Germinal center (tissue), 1 donor: ENCODE results near the gene NLRP10.

Experiments
- DNase-seq: peaks from one replicate; pipeline ENCODE4 v3.0.0; 2012; ENCODE audit warnings: mixed read lengths, low spot score

The NLRP10 gene

DNA sequence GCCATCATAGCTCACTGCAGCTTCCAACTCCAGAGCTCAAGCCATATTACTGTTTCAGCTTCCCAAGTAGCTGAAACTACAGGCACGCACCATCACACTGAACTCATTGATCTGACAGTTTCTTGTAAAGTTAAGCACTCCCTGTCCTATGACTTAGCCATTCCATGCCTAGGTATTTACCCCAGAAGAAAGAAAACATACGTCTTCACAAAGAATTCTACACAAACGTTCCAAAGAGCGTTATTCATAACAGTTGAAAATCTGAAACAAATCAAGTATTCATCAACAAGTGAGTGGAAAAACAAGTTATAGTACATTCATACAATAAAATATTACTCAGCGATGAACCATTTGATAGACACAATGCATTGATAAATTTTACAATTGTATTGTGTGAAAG lies 7.8 kb upstream of the NLRP10 start:
- DNase-seq: no peak

DNA sequence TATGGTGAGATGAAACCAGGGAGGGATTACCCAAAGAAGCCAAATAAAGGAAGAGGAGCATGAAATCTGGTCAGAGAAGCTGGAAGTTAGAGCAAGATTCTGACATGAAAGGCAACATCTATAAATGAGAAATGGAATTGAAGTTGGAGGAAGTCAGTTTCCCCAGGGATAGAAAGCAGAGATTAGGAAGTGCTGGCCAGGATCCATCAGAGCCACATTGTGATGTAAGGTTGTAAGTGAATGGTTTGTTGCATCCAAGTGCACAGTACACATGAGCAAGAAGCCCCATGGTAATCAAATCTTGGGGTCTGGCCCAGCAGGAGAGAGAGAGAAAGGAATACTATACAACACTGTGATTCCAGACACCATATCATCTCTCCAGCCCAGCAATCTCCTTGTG lies 6.6 kb upstream of the NLRP10 start:
- DNase-seq: no peak

DNA sequence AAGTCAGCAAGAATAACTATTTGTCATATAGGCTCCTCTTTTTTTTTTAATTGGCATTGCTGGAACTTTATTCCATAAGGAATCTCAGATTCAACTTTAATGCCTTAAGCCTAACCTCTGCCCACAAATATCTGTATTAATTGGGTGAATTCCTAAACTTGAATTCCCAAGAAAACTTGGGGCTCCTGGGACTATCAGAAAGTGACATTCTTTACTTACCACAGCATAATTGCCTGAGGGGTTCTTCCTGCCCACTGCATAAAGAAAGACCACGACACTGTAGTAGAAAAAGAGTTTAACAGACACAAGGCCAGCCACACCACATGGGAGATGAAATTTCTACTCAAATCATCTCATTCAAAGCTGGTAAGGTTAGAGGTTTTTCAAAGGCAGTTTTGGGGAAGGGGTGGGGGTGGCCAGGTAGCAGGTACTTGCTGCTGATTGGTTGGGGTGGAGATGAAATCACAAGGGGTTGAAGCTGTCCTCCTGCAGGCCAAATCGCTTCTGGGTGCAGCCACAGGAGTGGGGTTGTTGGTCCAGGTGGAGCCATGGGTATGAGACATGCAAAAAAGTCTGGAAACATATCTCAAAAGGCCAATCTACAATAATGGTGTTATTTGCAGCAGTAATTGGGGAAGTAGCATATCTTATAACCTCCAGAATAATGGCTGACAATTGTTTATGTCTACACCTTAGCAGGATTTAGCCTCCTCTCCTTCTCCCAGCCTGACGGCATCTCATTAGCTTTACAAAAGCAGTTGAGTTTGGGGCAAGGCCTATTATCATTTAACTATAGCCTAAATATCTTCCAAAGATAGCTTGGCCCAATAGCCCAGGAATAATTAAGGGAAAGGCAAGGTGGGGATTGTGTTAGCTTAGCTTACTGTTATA lies 4.8 kb upstream of the NLRP10 start:
- no peak for DNase-seq

DNA sequence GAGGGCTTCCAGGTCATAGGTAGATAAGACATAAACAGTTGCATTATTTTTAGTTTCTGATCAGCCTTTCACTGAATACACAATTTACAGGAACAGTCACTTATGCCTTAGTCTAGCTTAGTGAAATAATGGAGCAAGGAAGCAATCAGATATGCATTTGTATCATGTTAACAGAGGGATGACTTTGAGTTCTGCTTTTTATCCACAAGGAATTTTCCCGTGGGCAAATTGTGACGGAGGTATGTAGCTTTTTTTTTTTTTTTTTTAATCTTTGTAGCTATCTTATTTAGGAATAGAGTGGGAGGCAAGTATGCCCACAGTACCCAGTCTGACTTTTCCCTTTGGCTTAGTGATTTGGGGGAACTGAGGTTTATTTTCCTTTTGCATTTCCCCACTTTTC lies 3.4 kb upstream of the NLRP10 start:
- DNase-seq: no peak

DNA sequence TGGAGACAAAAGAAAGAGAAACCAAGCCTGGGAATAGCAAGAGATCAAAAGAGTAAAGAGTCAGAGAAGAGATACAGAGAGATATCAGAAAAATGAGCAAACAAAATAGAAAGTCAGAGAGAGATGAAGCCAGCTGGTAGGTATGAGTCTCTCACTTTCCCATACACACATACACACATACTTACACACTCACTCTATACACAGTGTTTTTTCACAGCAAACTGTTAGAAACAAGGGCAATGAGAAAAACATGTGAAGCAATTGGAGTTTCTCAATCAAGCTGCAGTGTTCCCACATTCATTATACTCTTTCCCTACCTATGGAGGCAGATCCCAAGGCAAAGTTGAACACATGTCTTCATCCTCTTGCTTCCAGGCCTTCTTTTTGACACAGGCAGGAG lies 2.6 kb upstream of the NLRP10 start:
- DNase-seq: no peak

DNA sequence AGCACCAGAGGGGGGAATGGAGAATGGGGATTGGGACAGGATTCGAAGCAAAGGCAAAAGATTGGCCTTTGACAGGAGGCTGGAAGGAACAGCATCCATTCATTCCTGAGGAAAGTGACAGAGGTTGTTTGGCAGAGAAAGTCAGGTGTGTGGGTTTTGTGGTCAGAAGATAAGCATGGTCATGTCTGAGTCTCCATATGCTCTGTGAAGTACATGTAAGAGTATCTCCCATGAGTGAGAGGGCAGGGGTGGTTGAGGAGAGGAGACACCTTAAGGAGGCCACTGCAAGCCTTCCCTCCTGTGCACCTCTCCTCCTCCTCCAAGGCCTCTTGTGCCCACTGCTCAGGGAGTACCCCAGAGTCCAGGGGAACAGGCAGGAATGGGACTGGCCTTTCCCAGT lies 1.9 kb upstream of the NLRP10 start:
- no peak for DNase-seq

DNA sequence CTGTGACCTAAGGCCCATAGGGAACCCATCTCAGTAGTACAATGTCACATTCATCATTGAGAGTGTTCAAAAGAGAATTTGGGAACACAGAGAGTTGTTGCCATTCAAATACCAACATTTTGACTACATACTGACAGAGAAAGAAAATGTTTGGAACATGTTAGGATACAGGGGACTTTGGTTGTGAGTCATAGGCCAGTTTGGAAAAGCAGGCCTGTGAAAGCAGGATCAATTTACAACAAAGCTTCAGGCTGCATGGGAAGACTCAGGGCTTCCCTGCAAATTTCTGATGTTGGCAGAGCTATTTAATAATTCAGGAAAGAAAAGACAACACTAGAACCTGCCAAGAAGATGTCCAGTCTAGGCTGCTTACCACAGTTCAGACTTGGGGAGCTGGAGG lies 374 bp downstream of the NLRP10 start:
- DNase-seq: no peak

DNA sequence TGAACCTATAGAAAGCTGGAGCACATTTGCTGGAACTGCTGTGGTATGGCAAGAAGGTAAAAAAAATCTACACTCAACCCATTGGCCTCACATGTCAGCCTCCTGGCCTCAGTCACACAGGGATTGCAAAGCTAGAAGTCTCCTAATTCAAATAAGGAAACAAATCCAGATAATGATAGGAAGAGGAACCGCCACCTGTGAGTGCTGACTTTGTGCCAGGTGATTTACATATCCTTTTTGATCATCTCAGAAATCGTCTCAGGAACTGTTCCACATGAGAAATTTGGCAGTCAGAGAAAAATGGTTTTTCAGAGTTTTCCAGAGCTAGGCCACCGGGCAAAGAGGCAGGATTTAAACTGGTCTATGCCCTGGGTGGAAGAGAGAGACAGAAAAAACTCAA lies 986 bp downstream of the NLRP10 start:
- DNase-seq: no peak

DNA sequence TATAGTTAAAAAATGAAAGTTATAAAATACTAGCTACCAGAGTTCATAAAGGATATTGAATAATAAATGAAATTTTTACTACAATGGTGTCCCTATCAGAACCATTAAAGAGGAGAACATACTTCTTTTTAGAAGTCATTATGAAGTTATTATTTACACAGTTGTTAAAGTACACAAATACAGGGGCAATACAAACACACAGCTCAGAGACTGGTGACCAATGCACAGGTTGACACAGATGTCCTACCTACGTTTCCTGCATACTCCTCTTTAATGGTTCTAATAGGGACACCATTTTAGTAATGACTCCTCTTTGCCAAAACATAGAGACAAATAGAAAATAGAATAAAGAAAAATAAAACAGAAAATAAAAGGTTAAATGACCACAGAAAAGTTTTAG lies 10.1 kb downstream of the NLRP10 start:
- no peak for DNase-seq

DNA sequence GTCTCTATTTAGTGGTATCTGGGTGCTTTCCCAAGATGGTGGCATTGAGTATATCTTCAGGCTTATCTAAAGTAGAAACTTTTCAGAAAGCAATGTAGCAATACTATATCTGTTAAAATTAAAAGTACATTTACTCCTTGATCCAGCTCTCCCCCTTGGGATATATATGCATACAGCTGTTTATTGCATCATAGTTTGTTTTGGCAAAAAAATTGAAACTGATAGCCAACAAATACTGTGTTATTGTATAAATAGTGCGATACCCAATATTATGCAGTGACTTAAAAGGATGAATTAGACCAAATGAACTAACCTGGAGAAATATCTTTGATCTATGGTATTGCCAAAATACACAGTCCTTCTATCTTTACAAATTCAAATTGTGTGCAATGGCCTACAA lies 15.3 kb downstream of the NLRP10 start:
- no peak for DNase-seq

DNA sequence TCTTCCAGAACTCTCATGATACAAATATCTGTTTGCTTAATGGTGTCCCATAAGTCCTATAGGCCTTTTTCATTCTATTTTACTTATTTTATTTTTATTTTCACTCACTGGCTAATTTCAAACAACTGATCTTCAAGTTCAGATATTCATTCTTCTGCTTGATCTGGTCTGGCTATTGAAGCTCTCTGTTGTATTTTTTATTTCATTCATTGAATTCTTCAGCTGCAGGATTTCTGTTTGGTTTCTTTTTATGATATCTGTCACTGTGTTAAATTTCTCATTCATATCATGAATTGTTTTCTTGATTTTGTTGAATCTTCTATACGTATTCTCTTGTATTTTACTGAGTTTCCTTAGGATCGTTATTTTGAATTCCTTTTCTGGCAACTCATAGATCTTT lies 21.1 kb downstream of the NLRP10 start:
- no peak for DNase-seq

DNA sequence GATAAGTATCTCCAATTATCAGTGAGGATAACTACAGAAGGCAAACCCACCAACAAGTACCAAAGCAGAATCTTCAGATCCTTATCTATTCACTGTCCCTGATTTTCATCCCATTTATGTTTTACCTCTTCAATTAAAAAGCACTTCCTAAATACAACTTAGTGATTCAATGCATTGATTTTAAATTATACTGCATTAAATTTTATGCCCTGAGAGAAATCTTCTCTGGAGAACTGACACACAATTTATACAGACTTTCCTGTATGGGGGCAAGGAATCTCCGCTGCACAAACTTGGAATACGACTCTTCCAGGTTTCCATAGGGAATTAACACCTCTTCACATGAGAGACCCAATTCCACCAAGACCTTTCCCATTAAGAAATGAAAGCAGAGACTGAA lies 23.6 kb downstream of the NLRP10 start, which contains the start of gene OR10A3:
Gene OR10A3, minus strand, starts transcription at position 101 of the 400 bp plus-strand sequence. CDS start 2,188 bp downstream, outside the sequence.
- no peak for DNase-seq

DNA sequence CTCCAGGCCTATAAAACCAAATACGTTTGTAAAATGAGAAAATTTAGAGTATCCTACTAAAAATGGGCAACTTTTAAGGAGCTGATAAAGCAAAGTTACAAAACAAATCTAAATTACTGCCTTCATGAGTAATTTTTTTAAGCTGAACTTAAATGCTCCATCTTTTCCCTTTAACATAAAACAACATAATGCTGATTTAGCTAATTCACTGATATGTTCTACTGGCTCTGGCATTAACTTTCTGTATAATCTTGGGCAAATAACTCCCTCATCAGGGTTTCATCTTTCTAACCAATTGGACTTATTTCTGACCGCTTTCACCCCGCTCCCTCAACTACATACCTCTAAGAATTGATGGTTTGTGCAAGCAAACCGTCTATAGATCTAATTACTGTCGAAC lies 24.1 kb downstream of the NLRP10 start:
- no peak for DNase-seq

DNA sequence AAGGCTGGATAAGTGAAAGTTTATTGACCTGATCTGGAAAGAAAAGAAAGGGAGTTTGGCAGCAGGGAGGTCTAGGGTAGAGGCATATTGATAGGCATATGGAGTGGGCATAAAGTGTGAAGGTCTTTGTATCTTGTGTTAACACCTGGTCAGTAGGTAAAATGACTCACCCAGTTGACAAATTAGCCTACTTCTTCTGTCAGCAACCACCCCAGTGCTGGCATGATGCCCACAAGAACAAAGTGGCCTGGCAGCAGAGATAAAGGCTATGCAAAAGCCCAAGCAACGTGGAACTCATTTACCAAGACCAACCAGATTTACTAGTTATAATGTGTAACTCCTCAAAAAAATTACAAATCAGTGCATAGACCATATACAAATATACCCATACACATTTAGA lies 28.6 kb downstream of the NLRP10 start:
- DNase-seq: no peak

DNA sequence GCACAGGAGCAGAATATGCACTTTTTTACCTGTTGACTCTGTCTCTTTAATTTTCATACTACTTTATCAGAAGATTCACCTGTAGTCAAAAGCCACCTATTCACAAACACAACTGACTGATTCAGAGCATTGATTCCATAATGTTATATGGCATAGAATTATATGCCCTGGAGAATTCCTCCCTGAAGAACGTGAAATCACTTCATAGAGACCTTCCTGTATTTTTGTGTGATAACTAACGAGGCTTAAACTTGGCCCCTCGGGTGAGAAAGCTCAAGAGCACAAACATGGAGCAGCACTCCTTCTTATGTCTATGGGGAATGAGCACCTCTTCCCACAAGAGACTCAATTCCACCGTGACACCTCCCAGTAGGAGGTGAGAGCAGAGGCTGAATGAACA lies 34.1 kb downstream of the NLRP10 start, which contains the start of gene OR10A6:
Gene OR10A6, minus strand, starts transcription at position 101 of the 400 bp plus-strand sequence. CDS start 2,606 bp downstream, outside the sequence.
- DNase-seq: no peak

DNA sequence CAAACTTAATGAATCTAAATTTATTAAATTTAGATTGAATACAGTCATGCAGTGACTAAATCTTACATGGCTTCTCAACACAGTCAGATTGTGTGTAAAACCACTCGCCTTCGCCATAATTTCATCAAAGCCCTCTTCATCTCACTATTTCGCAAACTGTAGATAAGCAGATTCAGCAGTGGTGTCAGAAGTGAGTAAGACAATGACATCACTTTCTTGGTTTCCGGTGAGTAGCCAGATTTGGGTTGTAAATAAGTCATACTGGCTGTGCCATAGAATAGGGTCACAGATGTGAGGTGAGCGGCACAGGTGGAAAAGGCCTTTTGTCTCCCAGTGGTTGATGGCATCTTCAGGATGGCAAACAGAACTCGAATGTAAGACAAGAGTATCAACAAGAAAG lies 37.6 kb downstream of the NLRP10 start:
- DNase-seq: no peak

DNA sequence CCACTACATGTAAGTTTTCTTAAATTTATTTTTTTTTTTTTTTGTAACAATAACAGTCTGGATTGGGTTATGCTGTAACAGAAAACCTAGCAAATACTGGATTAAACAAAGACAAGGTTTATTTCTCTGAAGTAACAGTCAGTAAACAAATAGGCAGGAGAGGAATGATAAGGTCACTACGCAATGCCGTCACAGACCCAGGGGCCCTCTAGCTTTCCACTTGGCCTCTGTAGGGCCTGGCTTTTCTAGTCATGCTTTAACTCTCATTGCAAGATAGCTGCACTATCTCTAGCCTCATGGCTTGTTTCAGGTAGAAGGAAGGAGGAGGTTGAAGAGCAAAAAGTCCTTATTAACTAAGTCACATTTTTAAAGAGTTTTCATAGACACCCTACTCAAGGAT lies 40.7 kb downstream of the NLRP10 start:
- no peak for DNase-seq

DNA sequence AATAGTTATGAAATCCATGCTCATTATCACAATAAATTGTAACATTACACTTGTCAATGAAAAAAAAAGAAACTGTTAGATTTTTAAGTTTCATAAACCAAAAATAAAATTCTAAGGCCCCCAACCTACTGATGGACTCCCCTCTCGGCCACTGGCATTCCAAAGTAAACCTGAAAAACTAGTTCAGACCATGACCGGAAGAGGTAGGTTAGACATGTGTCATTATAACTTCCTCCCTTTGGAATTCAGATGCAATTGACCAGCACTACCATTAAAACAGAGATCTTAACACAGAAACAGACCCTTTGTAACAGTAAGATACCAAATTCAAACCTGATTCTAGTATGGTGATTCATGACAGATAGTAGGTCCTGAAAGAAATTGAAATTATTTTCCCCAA lies 47.1 kb downstream of the NLRP10 start:
- no peak for DNase-seq
